ENCODE results near the gene LDB2.

LDB2 gene

DNA sequence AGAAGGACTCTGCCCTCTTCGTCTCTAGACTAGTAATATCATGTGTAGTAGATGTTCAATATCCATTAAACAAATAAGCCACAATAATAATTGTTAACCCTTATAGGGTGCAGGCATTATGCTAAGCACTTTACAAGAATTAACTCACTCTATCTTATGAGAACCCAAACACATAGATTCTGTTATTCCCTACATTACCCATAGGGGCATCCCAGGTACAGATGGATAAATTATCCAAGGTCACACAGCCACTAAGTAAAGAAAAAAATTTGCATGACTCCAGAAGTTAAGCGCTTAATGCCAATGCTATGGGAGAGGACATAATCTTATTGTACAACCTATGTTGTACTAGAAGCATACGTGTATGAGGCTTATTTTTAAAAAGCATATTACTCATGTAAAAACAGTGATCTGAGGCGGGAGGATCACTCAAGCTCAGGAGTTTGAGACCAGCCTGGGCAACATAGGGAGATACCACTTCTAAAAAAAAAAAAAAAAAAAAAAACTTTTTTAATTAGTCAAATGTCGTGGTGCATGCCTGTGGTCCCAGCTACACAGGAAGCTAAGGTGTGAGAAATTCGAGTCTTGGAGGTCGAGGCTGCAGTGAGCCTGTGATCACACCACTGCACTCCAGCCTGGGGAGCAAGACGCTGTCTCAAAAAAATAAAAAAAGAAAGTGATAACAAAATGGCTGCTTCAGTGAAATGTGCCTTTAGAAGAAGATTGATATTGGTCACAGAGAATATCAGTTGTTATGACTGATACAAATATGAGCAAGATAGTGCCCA, 13.6 kb downstream of the LDB2 start:
- FAIRE-seq: no peak

DNA sequence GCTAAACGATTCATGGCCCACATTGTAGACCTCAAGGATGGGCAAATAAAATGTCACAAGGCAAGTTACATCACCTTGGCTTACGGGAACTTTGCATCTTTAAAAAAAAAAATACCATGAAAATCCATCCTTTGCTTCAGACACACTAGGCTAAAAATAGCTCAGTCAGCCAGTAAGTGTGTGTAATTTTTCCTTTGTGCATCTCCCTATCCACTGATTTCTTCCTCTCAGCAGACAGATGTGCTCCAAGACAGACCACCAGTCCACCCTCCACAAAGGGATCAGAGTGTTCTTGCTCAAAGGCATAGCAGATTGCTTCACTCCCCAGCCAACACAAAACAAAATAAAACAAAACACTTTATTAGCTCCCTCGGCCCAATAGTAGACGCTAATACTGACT, 14.6 kb downstream of the LDB2 start:
- no peak for FAIRE-seq

DNA sequence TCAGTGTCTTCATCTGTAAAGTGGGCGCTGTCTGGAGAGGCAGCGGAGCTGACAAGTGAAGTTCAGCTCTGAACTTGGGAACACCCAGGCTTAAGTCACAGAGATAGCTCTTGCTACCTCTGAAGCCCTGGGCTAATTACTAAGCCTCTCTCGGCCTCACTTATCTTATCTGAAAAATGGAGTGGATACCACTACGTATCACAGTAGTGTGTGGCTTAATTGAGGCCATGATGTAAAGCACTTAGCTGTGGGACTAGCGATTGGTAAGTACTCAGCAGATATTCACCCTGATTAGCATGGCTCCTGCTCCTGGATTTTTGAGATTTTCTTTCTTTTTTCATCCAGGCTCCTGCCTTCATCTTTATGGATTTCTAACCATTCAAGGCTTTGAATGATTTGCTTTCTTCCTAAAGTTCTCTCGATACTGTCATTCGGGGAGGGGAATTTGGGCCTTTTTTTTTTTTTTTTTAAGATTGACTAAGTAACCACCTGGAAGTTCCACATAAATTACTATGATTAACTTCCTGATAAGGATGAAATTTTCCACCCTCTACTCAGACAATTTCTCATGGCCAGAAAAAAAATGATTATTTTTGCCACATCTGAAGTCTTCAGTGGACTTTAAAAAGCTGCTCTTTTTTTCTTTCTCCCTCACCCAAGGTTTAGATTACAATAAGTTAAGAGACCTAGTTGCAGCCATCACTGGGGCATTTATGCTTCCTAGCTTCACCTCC, 17.1 kb downstream of the LDB2 start:
- no peak for FAIRE-seq

DNA sequence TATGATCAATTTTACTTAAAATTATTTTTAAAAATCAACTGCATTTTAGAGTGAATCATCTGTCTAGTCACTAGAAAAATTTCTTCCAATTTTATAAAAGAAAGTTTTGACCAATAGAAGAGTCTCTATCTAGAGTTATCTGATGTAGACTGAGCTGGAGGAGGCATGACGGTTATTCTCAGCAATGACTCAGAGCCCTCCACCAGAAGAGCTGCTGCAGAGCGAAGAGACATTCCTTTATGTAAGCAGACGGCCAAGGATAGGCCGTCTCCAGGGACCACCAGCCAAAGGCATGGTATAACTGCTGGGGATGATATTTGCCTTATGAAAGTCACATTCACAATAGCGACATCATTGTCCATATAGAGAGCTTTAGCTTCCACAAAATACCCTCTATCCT, 23.0 kb downstream of the LDB2 start:
- no peak for FAIRE-seq

DNA sequence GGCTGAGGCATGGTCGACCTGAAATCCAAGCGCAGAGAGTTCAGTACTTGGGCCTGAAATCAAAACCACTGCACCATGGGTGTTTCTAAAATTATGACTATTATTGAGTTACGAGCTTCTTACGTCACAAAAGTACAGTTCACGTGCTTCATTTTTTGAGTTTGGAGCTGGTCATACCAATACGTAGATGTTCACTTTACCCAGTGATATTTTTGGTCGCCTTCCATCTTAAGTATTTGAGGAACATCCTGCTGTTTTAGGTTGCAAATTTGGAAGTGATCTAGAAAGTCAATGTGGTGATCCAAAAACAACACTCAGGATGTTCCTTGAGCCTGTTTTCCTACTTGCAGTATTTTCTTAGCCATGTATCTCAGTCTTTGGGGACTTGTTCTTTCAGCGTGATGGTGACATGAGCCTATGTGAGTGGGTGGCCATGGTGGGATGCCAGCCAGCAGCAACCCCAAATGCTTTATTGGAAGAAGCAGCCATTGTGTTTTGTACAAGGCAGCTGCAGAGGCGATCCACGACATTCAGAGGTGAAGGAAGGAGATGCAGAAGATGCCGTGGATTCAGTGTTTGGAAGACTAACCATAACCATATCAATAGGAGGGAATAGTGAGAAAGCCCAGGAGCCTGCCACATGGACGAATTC, 28.7 kb downstream of the LDB2 start:
- FAIRE-seq: no peak

DNA sequence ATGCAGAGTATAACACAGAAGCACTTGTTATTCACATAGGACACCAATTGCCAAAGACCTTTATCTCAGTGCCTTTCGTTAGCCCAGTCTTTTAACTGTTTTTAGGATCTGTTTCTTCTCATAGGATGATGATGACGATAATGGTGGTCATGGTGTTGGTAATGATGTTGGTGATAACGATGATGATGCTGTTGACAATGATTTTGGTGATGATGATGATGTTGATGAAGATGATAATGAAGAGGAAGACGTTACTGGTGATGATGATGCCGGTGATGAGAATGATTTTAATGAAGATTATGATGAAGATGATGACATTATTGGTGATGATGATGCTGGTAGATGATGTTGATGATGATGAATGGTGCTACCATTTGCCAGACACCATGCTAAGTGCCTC, 29.8 kb downstream of the LDB2 start:
- FAIRE-seq: no peak

DNA sequence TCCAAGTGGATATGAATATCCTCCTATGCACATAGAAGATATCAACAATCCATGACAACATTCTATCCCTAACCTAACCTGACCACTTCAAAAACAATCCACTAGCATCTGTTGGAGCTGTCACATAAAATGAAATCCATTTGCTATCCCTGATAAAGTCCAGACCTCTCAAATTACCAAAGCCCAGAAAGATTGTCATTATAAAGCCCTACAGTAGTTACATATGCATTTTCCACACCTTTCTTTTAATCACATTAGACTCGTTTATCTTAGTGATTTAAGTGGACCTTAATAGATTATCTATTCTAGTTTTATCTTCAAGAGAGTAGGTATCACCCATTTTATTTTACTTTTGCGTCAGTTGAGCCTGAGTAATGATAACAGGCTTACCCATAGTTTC, 30.6 kb downstream of the LDB2 start:
- no peak for FAIRE-seq

DNA sequence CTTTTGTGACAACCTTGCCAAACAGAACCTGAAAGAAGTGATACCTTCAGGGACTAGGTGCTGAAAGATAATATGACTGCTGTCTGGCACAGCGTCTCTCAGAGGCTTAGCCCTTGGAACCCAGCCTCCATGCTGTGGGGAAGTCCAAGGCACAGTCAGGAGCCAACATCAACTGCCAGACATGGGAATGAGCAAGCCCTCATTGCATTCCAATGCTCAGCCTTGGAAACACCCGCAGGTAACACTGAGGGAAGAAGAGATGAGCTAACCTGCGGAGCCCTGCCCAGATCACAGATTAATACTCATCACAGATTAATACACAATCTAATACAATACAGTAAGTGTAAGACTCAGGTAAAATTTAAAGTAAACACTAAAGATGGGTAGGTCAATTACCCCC, 31.5 kb downstream of the LDB2 start:
- no peak for FAIRE-seq

DNA sequence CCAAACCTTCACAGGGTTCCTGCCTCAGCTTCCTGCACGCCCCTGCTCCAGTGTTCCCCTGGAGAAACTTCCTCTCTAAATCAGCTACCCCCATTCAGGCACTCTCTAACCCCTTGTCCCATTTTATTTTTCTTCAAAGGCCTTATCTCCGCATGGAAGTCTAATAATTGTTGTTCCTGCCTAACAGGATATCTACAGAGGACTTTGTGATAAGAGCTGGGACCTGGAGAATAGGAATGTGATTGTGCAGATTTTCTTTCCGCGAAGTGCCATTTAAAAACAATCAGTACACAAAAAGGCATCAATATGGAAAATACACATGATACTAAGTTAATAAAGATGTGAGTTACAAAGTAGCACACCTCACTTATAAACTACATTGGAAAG, 32.6 kb downstream of the LDB2 start:
- FAIRE-seq: no peak

DNA sequence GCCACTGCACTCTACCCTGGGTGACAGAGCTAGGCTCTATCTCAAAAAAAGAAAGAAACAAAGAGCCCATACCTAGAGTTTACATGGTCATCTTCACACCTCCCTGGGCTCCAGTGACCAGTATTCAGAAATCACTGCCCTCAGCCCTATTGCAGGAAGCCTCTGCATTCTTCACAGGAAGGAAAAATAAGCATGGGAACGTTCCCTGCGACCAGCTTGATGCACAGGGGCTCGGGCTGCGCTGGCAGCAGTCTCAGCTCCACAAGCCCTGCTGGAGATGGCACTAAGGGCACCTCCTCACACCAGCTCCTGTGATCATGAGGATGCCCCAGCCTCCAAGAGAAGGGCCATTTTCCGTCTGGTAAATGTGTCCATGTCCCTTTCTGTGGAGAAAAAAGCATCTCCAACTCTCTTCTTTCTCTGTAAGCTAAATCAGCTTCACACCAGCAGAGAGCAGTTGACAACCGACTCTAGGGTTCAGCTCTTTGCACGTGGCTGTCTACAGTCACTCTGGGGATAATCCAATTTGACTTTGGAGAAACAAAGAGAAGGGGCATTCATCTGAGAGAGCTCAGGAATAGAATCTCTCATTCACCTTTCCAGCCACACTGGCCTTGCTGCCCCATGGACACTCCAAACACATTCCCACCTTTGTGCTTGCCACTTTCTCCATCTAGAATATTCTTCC, 33.1 kb downstream of the LDB2 start:
- no peak for FAIRE-seq

DNA sequence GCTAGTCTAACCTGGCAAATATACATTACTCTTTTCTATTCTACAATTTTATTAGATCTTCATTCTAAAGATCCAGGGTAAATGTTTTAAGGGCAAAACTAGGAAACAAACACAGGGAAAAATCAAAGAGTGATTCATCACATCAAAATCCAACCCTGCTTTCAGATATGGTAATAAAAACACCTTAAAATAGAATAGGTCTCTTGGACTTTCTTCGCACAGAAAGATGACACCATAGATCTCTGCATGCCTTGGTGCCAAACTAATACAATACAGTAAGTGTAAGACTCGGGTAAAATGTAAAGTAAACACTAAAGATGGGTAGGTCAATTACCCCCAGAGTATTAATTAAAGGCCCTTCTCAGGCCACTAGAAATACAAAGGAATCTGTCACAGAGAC, 34.2 kb downstream of the LDB2 start:
- FAIRE-seq: no peak

DNA sequence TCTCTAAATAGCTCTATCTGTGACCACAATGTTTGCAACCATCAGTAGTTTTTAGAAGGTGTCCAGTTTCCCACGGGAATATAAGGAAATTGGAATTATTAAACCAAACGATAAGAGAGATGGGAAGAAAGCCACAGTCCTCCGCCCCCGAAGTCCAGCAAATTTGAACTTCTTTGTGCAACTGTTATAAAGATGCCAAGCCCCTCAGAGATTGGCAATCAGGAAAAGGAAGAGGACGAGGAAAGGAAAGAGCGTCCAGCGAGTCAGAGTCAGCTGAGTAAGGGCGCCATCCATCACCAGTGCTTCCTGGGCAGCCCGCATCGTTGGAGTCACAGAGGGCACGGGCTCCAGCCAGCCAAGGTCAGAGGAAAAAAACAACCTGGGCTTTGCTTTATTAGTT, 35.7 kb downstream of the LDB2 start:
- no peak for FAIRE-seq

DNA sequence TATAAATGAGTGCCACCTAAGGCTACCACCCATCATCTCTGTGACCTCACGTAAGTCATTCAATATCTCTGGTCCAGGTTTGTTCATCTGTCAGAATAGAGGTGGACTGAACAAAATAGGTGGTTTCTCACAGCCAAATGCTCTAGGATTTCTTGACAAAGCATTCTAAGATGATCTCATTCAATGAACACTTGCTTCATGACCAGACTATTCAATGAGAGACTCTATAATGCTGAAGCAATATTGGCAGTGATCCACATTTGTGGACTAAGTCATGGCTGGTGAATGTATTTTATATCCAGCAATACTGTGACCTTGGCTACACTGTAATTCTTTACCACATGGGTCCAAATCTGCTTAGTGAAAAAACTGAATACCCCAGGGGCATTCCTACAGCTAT, 37.9 kb downstream of the LDB2 start:
- FAIRE-seq: no peak

DNA sequence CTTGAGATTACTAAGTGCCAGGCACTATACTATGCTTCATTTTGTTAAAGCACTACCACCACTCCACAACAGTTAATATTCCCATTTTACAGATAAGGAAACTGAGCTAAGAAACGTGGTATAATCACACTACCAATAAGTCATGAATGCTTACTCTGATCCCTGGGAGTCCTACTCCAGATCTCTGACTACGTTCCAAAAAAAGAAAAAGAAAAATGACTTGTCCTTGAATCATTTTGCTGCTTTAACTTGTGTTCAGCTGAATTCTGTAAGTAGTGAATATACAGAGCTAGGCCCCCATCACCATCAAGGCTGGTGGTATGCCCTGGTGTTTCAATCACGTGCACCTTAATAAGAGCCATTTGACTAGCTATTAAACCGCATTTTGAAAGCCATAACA, 39.4 kb downstream of the LDB2 start:
- no peak for FAIRE-seq

DNA sequence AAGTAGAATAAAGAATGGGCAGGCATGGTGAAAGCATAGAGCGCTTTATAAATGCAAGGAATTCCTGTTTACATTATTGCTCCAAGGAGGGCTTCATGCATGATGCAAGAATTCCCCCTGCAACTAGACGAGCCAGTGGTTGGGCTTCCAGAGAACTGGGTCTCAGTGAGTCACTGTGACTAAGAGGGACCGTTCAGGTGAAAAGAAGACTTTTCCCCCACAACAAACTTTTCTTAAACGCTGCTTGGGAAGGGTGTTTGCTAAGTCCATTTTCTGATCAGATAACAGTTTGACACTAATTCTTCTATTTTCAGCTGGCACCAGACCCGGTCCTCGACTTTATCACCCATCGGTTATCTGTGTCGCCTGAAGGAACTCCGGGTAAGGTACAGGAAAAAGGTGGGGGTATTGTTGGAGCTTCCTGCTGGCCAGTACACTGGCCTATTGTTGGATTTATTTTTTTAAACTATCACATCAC, 40.1 kb downstream of the LDB2 start:
- no peak for FAIRE-seq

DNA sequence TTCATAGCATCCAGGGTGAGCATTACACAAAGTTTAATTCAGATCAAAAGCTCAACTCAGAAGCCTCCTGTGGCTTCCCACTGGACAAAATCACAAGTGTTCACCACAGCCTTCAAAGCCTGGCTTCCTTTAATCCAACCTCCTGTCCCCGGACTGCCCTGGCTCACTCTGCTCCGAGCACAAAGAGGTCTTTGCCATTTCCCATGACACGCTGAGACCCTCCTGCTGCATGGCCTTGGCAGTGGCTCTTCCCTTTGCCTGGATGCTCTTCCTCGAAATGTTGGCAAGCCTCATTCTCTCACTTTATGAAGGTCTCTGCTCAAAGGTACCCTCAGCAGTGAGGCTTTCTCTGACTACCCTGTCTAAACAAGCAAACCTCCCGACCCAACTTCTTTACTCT, 41.0 kb downstream of the LDB2 start:
- FAIRE-seq: no peak

DNA sequence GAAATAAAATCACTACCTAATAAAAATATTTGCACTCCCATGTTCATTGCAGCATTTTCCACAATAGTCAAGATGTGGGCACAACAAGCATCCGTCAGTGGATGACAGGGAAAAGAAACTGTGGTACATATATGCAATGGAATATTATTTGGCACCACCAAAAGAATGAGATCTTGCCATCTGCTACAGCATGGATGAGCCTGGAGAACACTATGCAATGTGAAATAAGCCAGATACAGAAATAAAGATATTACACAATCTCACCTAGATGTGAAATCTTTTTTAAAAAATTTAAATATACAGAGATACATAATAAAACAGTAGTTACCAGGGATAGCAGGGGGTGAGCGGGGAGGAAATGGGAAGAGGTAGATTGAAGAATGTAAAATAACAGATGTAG, 44.8 kb downstream of the LDB2 start:
- no peak for FAIRE-seq

DNA sequence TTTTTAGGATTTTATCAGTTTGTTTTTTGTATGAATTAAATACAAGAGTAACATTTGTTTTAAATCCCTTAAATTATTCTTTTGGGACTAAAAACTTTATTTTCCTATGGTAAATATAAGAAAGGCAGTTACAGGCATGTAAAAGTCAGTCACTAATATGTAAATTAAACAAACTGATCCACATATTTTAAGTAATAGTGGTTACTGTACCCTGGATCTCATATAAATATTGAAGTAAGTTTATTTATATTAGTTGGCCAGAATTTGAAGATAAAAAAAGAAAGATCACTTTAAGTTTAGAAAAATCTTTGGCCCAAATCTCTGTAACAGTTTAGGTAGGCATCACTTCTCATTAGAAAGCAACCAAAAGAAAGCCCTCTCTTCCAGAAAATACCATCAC, 45.8 kb downstream of the LDB2 start:
- FAIRE-seq: no peak

DNA sequence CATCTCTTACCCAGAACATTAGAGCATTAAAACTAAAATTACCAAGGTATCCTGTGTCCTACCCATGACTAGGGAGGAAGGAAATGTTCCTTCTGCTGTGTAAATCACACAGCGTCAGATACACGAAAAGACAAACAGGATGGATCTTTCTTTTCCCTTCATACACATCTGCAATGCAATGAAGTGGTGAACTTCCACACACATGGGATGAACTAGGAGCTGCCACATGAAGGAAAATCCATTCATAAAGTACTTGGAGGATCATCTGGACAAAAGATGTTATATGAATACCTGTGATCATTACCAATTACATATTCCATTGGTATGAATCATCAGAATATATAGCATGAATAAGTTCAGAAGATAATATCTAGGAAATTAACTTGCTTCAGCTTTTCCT, 46.2 kb downstream of the LDB2 start:
- no peak for FAIRE-seq

DNA sequence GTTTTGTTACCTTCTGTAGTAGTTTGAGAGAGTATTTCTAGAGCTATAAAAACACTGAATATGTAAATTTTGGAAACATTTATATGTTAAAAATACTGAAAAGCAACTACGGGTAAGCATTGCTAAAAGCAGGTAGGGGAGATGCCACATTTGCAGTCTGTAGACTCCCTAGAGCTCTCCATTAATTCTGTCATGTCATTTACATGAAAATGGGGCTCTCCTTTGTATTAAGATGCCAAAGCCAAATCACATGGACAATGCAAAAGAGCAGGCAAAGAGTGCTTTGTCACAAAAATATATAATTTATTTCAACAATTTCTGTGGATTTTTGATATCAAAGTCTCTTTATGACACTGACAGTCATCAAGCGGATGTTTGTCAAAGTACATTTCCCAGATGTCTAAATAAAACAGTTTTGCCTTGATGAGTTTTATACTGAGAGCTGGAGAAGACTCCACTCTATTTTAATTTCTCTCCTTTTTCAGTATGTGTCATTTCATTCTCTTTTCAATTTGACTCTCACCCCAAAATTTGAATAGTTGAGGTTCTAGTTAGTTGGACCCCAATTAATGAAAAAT, 51.8 kb downstream of the LDB2 start:
- FAIRE-seq: no peak

DNA sequence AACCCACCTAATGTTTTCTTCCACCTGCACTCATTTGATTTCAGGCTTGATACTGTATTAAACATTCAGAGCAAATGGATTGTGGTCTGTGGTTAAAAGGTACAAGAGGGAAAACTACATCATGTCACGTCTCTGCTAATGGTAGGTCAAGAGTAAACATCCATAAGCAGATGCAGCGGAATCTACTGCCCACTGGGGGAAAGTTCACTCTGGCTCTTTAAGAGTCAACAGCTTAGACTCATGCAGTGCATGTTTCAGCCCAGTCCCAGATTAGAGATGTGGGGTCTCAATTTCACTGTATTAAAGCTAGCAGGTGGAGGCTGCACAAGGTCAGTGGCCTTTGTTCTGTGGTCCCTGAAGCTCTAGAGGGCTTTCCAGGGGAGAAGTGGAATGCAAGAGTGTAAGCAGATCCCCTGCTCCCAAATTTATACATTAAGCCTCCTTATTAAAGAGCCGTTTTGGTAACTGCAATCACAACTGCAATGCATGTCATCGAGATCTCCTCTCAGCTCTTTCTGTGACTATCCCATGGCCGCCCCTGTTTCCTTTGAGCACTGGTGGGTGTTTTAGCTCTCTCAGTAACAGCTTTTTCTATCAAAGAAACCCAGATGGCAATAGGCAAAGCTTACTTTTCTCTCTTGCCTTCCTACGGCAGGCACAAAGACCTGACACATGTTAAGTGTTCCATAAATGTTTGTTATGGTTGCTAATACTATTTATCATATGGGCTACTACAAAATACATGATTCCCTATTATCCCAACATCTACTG, 53.4 kb downstream of the LDB2 start:
- FAIRE-seq: no peak

DNA sequence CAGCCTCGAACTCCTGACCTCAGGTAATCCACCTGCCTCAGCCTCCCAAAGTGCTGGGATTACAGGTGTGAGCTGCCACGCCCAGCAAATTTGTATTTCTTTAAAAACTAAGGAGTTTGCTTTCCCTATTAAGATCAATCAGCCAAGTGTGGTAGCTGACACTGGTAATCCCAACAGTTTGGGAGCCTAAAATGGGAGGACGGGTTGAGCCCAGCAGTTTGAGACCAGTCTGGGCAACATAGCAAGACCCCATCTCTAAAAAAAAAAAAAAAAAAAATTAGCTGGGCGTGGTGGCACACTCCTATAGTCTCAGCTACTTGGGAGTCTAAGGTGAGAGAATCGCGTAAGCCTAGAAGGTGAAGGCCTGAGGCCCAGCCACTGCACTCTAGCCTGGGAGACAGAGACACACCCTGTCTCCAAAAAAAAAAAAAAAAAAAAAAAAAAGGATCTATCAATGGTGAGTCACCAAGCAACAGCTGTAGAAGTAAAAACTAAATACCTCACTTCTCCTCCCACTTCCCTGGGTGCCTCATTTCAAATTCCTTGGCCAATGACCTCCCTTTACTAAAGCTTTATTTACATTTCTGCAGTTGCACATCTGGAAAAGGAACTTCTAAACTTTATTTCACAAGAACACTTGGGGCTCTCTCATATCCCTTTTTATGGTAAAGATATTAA, 54.5 kb downstream of the LDB2 start:
- no peak for FAIRE-seq

Data from islet of Langerhans (tissue), 1 donor.